Measurements from ENCODE around the gene TRDN.

TRDN gene

GRCh38 chr6:123663436-123663835, 26.7 kb upstream of the TRDN start:
- POLR2A ChIA-PET = no interaction called here
- Histone ChIP-seq H3K4me3 (ENCODE audit: low read depth, low read length) (no peak overlapping the region), H3K9me3 (ENCODE audit: control insufficient read depth, insufficient read depth, low read depth, low read length) (no peaks in the 10 kb centered on the region), H3K36me3 (ENCODE audit: control insufficient read depth in 2 of 2, insufficient read depth in 1 of 2, low read length in 2 of 2) (no peaks in the 10 kb centered on the region), H3K4me1 (ENCODE audit: control insufficient read depth, insufficient read depth, low read length) (no peaks in the 10 kb centered on the region), H3K27ac (ENCODE audit: extremely low read depth, low read depth, low read length) (no peak overlapping the region)
- CTCF ChIA-PET = no interaction called here
- TF ChIP-seq ZNF426 (tag by site-specific recombination; IDR thresholded peaks at IDR 0.05) (no peak), ZBTB11 (tag by site-specific recombination; conservative IDR thresholded peaks at IDR 0.05; ENCODE audit: low read depth) (no peak), ZNF692 (tag by site-specific recombination; IDR thresholded peaks at IDR 0.05) (no peak), MEIS1 (CRISPR knock-in tag; IDR thresholded peaks at IDR 0.05; ENCODE audit: borderline replicate concordance) (no peak), SP7 (tag by site-specific recombination; IDR thresholded peaks at IDR 0.05) (no peak), ZNF701 (tag by site-specific recombination; IDR thresholded peaks at IDR 0.05) (no peak), ZNF324 (tag by site-specific recombination; IDR thresholded peaks at IDR 0.05) (no peak), OVOL3 (tag by site-specific recombination; IDR thresholded peaks at IDR 0.05) (no peak)

- ChIA-PET POLR2A (no interaction called here), CTCF (no interaction called here)
- H3K4me3 ChIP-seq (ENCODE audit: low read depth, low read length) = no peak overlapping the region
- H3K9me3 ChIP-seq (ENCODE audit: control insufficient read depth, insufficient read depth, low read depth, low read length) = no peaks in the 10 kb centered on the region
- H3K36me3 ChIP-seq (ENCODE audit: control insufficient read depth in 2 of 2, insufficient read depth in 1 of 2, low read length in 2 of 2) = no peaks in the 10 kb centered on the region
- no peaks in the 10 kb centered on the region for H3K4me1 ChIP-seq (ENCODE audit: control insufficient read depth, insufficient read depth, low read length)
- TF ChIP-seq ZNF433 (tag by site-specific recombination; IDR thresholded peaks at IDR 0.05; ENCODE audit: low read depth) = no peak
- TF ChIP-seq YY1 (tag by site-specific recombination; IDR thresholded peaks at IDR 0.05) = no peak
- no peak for TF ChIP-seq SETDB1 (IDR thresholded peaks at IDR 0.05; ENCODE audit: insufficient read length, low read length)
- TF ChIP-seq MEIS1 (CRISPR knock-in tag; IDR thresholded peaks at IDR 0.05; ENCODE audit: borderline replicate concordance) = no peak
- TF ChIP-seq ZNF426 (tag by site-specific recombination; IDR thresholded peaks at IDR 0.05) = no peak
- TF ChIP-seq ZBTB44 (tag by site-specific recombination; IDR thresholded peaks at IDR 0.05) = no peak
- TF ChIP-seq PRDM10 (tag by site-specific recombination; IDR thresholded peaks at IDR 0.05) = no peak
- TF ChIP-seq ZNF184 (tag by site-specific recombination; IDR thresholded peaks at IDR 0.05) = no peak
- no peak for TF ChIP-seq ZXDB (tag by site-specific recombination; IDR thresholded peaks at IDR 0.05)
- no peak for TF ChIP-seq ZNF423 (tag by site-specific recombination; IDR thresholded peaks at IDR 0.05)
- TF ChIP-seq ZNF112 (tag by site-specific recombination; IDR thresholded peaks at IDR 0.05) = no peak
- TF ChIP-seq PRDM2 (tag by site-specific recombination; IDR thresholded peaks at IDR 0.05; ENCODE audit: borderline replicate concordance) = no peak
- H3K27ac ChIP-seq (ENCODE audit: extremely low read depth, low read depth, low read length) = no peak overlapping the region
Observed at GRCh38 chr6:123662757-123663156, 26.0 kb upstream of the TRDN start.

Data from HEK293 (cell line).